Stimulated activated CD8-positive, alpha-beta memory T cell treated with anti-CD3 and anti-CD28 coated beads, Interleukin-15, amount 100 ng/mL, for 4 hours (primary cell): ENCODE measurements around the gene SCGB1C1.
A peak's percentile ranks its signal among the peaks of the same experiment; 100 is the strongest.
"Not testable (repeated sequence)": the region's sequence is repeated elsewhere in the genome, so short reads cannot be mapped to it uniquely, and the experiment has no call there.

Source experiments
- DNase-seq, 2 donors: peaks; one replicate each; pipeline ENCODE4 v3.0.0-alpha.2; 2020; ENCODE audit warnings: low read depth in 2 of 2

Gene SCGB1C1

GRCh38 chr11:192674-193128 lies at the start of gene SCGB1C1:
Gene SCGB1C1 (plus strand): TSS chr11:193078. CDS start chr11:193100, 22 bp downstream.
- not testable (repeated sequence) for DNase-seq

GRCh38 chr11:180242-180641 lies 12.6 kb upstream of the SCGB1C1 start:
- DNase-seq: not testable (repeated sequence)

- DNase-seq: not testable (repeated sequence)
Measured at GRCh38 chr11:189200-189783, 3.6 kb upstream of the SCGB1C1 start.

- not testable (repeated sequence) for DNase-seq
Measured at GRCh38 chr11:189843-190311, 3.0 kb upstream of the SCGB1C1 start.

GRCh38 chr11:190546-190945 lies 2.3 kb upstream of the SCGB1C1 start:
- not testable (repeated sequence) for DNase-seq

GRCh38 chr11:191490-192478 lies 1.1 kb upstream of the SCGB1C1 start:
- peak in 1 of 2 donors; percentile 25 for DNase-seq

GRCh38 chr11:193481-193880 lies 603 bp downstream of the SCGB1C1 start:
- DNase-seq: not testable (repeated sequence)

GRCh38 chr11:196786-197731 lies 4.2 kb downstream of the SCGB1C1 start:
- no peak for DNase-seq

- no peak for DNase-seq
Measured at GRCh38 chr11:197741-198235, 4.9 kb downstream of the SCGB1C1 start.

GRCh38 chr11:198236-198806 lies 5.4 kb downstream of the SCGB1C1 start:
- DNase-seq: no peak

- no peak for DNase-seq
Measured at GRCh38 chr11:199004-199581, 6.2 kb downstream of the SCGB1C1 start.

GRCh38 chr11:199782-200181 lies 6.9 kb downstream of the SCGB1C1 start:
- no peak for DNase-seq

- no peak for DNase-seq
Measured at GRCh38 chr11:200224-201003, 7.5 kb downstream of the SCGB1C1 start.

GRCh38 chr11:201966-202365 lies 9.1 kb downstream of the SCGB1C1 start:
- no peak for DNase-seq

GRCh38 chr11:202490-202889 lies 9.6 kb downstream of the SCGB1C1 start:
- DNase-seq: no peak

GRCh38 chr11:203056-203944 lies 10.4 kb downstream of the SCGB1C1 start:
- no peak for DNase-seq

- no peak for DNase-seq
Measured at GRCh38 chr11:203945-204586, 11.2 kb downstream of the SCGB1C1 start.

- no peak for DNase-seq
Measured at GRCh38 chr11:204587-205109, 11.8 kb downstream of the SCGB1C1 start.
